GM12878 (cell line): Measurements from ENCODE around the gene THAP2.

Source experiments
- EP300 ChIP-seq, 2 experiments: fragments of 150-350 bp in 1 of 2; IDR thresholded peaks; 2 replicates each; pipeline ENCODE4 v1.6.1; 2011 to 2012; ENCODE audit warnings: low read depth in 2 of 2, low read length in 2 of 2, borderline replicate concordance in 1 of 2, improper control_type of control experiment in 1 of 2, inconsistent platforms in 1 of 2; ENCODE audit not compliant: control insufficient read depth in 1 of 2
- PML ChIP-seq: IDR thresholded peaks from 2 replicates; pipeline ENCODE4 v1.6.1; 2012; ENCODE audit warnings: low read length, inconsistent platforms

- TF ChIP-seq EP300 (IDR thresholded peaks at IDR 0.05; ENCODE audit: borderline replicate concordance in 1 of 2, control insufficient read depth in 1 of 2, low read depth in 2 of 2, low read length in 2 of 2) (no peak), PML (no peak)
Observed at GRCh38 chr12:71695782-71696181, 31.7 kb downstream of the THAP2 start.
